ENCODE data around the gene C17orf114.

The C17orf114 gene

DNA sequence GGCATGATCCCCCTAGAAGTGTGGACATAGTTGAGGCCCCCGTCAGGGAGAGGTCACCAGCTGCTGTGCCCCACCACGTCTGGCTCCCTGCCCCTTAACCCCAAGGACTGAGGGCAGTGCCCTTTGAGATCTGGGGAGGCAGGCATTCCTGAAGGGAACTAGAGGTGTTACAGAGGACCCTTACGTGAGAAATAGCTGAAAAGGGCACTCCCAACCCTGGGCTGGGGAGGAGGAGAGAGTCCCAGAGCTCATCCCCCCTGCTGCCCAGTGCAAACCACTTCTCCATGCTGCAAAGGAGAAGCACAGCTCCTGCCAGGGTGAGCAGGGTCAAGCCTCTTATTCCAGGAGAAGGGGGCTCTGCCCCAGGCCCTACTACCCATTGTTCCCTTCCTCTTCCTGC, 20.7 kb upstream of the C17orf114 start:
- FAIRE-seq: no peak

DNA sequence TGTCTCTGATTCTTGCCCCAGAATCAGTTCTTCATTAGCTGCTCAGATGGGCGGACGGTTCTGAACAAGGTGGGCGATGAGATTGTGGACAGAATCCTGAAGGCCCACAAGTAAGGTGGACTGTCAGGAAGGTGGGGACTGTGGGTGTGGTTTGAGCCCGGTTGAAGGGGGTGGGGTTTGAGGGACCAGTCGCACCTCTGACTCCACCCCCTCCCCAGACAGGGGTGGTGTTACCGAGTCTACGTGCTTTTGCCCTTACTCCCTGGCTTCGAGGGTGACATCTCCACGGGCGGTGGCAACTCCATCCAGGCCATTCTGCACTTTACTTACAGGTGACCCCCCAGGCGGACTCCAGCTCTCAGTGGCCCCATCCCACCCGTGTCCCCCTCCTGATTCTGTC, 16.1 kb upstream of the C17orf114 start:
- FAIRE-seq: no peak

DNA sequence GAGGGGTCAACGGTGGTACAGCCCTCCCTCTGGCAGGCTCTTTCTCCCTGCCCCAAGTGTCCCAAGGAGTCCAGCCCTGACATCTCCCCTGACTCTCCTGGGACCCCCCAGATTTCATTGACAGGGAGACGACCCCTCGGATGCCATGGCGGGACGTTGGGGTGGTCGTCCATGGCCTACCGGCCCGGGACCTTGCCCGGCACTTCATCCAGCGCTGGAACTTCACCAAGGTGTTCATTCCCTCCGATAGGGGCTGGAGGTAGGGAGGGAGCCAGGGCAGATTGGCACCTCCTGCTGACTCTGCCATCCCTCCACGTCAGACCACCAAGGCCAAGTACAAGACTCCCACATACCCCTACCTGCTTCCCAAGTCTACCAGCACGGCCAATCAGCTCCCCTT, 14.7 kb upstream of the C17orf114 start:
- FAIRE-seq: no peak

DNA sequence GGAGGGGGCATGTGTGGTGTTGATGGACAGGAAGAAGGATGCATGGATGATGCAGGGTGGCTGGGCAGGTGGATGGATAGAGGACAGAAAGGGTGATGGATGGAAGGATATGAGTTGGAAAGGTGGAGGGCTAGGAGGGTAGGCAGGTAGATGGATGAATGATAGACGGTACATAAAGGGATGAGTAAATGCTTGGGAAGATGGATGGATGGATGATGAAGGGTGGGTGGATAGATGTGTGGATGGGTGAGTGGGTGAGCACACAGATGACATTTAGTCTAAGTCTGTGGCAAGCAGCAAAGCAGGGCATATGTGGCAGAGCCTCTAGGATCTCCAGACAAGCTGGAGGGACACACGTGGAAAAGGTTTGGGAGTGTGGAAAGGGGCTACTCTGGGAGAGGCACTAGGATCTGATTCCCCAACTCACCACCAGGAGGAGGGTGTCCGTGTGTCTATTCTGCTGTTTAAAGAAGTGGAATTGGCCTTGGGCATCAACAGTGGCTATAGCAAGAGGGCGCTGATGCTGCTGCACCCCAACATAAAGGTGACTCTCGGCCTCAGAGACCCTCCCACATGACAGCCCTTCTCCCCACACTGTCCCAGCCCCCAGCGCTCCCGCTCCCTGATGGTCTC, 13.0 kb upstream of the C17orf114 start:
- FAIRE-seq: no peak

DNA sequence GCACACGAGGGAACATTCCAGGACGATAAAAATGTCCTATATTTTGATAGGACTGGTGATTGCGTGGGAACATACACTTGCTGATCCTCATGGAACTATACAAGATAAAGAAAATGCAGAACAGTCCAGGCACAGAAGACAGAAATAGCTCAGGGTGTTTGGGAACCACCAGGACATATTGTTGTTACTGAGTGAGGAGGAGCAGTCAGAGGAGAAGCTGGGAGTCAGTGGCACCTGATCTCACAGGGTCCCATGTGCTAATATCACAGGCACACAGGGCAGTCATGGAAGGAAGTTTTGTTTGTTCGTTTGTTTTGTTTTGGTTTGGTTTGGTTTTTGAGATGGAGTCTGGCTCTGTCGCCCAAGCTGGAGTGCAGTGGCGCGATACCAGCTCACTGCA, 10.6 kb upstream of the C17orf114 start:
- no peak for FAIRE-seq

DNA sequence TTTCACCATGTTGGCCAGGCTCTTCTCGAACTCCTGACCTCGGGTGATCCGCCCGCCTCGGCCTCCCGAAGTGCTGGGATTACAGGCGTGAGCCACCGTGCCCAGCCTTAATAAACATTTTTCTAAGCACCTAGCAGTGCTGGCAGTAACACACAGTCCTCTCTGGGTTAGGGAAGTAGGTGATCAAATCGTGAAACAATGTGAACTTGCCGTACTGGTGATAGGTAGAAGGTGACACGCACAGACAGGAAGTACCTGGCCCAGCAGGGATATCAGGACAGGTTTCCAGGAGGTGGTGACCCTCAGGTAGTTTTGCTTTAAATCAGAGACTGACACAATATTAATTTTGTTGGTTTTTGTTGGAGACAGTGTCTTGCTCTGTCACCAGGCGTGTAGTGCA, 9.3 kb upstream of the C17orf114 start:
- FAIRE-seq: no peak

DNA sequence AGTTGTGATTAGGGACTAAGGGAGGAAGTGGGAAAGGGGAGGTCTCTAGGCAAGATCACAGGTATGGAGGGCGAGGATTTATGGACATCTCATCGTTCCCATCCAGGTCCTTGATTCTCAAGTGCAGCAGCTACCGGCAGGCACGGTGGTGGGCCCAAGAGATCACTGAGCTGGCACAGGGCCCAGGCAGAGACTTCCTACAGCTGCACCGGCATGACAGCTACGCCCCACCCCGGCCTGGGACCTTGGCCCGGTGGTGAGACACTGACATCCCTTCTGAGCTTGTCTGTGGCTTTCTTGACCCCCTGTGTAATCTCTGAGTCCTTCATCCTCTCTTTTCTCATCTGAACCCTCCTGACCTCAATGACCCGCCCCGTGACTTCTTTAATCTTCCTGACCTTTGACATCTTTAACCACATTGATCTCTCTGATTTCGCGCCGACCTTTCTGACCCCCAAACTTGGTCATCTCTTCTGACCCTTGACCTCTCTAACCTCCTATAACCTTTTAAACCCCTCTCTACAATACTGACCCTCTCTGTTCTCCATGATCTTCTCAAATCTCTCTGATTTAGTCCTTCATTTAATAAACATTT, 8.7 kb upstream of the C17orf114 start:
- FAIRE-seq: no peak

DNA sequence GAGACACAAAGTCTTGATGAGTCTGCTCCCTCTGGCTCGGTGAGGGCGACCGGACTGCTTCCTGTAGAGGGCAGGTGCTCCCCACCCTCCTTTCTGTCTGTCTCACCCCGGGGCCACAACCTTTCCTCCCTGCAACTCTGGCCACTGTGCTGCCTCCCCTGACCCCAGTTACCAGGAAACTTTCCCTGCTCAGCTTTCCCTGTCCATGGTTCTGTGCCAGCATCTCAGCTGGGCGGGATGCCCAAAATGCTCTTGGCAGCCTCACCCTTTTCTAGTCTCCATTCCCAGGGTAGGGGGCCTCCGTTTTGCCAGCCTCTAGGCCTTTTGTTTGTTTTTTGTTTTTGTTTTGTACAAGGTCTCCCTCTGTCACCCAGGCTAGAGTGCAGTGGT, 6.2 kb upstream of the C17orf114 start:
- FAIRE-seq: no peak

DNA sequence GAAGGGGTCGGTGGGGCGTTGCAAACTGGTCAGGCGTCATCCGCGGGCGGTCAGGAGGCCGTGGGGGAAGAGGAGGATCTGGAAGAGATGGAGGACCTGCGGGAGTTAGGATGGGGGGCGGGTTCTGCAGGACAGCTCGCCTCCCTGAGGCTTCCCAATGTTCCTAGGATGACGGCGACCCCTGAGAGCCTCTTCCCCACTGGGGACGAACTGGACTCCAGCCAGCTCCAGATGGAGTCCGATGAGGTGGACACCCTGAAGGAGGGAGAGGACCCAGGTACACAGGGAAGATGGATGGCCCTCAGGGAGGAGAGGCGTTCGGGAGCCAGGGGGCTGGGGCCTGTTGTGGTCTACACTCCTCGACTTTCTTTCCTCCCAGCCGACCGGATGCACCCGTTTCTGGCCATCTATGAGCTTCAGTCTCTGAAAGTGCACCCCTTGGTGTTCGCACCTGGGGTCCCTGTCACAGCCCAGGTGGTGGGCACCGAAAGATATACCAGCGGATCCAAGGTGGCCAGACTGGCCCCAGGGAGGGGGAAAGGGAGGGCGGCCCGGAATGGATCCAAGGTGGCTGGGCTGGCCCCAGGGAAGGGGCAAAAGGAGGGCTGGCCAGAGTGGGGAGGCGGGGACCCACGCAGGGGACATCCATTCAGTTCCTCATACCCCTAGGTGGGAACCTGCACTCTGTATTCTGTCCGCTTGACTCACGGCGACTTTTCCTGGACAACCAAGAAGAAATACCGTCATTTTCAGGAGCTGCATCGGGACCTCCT, 5.7 kb upstream of the C17orf114 start:
- FAIRE-seq: no peak

DNA sequence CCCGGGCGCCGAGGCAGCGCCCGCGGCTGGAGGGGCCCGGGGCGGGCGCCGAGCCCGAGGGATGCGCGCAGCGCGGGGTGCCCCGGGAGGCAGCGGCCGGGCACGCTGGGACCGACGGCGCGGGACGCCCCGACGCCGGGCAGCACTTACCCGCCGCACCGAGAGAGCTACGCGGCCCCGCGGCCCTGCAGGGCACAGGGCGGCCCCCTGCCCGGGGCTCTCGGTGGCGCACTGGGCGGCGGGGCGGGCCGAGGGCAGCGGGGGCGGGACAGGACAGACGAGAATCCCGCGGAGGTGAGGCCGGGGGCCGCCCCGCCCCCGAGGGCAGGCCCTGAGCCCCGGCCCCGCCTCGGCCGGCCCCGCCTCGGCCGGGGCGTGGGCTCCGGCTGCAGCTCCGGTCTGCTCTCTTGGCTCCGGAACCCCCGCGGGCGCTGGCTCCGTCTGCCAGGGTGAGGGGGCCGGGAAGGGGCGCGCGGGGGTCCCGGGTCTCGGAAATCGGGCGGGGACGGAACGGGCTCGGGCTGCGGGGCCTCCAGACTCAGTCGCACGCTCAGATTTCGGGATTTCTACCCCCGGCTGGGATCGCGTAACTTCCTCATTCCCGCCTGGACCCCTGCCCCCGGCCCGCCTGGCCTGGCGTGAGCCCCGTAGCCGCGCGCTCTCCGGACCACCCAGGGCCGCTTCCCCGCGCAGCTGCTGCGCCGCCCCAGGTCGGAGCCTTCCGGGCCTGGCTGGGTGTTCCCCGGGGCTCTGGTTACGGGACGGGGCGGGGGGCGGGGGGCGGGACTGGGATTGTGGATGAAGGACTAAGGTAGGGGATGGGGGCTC, 4.9 kb upstream of the C17orf114 start, which contains the start of gene PLD2:
Gene PLD2, plus strand, starts transcription at position 376 of the 828 bp plus-strand sequence. CDS start 621 bp downstream, outside the sequence.
- FAIRE-seq: no peak

DNA sequence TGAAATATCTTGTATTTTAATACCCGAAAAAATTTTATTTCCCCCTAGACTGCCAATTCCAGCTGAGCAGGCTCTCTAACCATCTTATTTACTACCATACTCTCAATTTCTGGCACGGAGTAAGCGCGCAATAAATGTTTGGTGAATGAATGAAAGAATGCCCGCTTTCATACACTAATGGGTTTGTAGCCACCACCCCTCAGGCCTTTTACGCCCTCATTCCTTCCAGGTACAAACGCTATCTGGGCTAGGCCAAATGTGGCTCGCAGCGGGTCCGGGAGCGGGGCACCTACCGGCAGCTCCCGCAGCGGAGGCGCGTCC, 4.3 kb upstream of the C17orf114 start:
- no peak for FAIRE-seq

DNA sequence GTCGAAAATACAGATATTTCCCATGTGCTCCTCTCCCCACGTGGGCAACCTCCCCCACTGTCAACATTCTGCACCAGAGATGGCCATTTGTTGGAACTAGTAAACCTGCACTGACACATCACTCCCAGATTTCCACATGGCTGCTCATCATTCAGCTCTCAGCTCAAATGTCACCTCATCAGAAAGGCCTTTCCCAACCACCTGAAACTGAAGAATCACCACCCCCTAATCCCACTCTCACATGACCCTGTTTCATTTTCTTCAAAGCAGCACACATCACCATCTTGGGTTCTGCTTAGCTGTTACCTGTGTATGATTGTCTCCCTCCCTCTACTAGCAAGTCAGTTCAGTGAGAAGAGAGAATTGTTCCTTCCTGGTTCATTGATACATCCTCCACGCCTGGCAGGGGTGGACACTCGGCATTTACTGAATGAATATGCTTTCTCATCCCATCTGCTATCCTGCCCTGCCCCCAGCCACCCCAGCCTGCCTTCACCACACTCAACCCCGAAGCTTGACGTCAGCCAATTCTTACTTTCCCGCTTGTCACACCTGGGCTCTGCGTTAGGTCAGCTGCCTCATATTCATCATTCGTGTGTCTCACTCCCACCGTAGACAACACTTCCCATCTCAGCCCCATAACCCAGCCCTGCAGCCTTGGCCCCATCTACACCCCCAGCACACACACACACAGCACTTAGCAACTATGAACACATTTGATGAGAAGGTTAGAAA, 1.5 kb downstream of the C17orf114 start:
- no peak for FAIRE-seq

DNA sequence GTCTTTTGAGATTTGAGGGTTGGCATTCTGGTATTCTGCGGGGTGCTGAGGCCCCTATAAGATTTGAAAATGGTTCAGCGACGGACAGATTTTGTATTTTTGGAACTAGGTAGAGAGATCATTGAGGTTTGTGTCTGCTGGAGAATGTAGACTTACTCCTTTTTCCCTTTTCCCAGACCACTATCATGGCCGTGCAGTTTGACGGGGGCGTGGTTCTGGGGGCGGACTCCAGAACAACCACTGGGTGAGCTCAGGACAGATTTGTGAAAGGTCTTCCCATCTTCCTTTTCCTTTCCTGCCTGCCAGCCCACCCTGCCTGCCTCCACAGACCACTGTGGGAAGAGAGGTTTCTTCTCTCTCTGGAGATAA, 5.6 kb downstream of the C17orf114 start:
- no peak for FAIRE-seq

DNA sequence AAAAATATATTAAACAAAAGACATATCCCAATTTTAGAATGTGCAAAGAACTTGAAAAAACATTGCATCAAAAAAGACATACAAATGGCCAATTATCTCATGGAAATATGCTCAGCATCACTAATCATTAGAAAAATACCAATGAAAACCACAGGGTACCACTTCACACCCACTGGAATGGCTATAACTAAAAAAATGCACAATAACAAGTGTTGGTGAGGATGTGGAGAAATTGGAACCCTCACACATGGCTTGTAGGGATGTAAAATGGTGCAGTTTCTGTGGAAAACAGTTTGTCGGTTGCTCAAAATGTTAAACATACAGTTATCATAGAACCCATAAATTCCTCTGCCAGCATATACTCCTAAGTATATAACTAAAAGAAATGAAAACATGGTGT, 7.0 kb downstream of the C17orf114 start:
- no peak for FAIRE-seq

DNA sequence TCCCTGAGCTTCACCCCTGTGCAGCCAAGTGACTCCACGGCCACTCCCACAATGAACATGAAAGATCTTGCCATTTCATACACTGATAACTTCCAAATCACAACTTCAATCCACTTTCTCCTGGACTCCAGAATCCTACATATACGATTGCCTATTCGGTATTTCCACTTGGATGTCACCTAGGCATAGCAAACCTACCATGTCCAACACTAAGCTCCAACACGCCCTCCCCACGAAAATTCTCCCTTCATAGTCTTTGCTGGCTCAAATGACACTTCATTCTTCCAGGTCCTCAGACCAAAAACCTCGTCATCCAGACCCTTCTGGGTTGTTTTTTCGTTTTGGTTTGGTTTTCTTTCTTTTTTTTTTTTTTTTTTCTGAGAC, 11.4 kb downstream of the C17orf114 start:
- no peak for FAIRE-seq

DNA sequence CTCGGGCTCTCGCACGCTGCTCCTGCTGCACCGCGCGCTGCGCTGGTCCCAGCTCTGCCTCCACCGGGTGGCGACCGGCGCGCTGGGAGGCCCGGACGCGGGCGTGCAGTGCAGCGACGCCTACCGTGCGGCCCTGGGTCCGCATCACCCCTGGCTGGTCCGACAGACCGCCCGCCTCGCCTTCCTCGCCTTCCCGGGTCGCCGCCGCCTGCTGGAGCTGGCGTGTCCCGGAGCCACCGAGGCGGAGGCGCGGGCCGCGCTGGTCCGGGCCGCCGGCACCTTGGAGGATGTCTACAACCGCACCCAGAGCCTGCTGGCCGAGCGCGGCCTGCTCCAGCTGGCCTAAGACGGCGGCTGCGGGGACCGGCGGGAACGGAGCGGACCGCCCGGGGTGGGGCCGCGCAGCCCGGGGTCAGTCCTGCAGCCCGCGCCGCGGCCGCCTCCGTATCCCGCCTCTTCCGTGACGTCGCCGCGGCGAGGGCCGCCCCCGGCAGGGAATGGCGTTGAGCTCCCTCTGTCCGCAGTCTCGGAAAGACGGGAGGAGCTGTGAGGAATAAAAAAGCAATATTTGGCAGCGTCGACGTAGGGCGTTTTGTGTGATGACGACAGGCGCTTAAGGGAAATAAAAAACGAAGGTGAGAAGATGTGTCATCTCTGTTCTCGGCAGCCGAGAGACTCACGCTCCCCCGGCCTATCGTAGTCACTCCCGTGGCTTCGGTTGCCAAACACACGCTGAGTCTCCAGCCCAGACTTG, 12.0 kb downstream of the C17orf114 start:
- FAIRE-seq: no peak

DNA sequence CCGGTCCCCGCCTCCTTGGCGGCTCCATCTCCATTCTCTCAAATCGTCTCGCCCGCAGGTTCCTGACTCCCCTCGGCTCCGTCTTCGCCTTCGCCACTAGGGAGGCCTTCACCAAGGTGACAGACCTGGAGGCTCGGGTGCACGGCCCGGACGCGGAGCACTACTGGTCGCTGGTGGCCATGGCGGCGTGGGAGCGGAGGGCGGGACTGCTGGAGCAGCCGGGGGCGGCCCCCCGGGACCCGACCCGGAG, 12.5 kb downstream of the C17orf114 start:
- no peak for FAIRE-seq

DNA sequence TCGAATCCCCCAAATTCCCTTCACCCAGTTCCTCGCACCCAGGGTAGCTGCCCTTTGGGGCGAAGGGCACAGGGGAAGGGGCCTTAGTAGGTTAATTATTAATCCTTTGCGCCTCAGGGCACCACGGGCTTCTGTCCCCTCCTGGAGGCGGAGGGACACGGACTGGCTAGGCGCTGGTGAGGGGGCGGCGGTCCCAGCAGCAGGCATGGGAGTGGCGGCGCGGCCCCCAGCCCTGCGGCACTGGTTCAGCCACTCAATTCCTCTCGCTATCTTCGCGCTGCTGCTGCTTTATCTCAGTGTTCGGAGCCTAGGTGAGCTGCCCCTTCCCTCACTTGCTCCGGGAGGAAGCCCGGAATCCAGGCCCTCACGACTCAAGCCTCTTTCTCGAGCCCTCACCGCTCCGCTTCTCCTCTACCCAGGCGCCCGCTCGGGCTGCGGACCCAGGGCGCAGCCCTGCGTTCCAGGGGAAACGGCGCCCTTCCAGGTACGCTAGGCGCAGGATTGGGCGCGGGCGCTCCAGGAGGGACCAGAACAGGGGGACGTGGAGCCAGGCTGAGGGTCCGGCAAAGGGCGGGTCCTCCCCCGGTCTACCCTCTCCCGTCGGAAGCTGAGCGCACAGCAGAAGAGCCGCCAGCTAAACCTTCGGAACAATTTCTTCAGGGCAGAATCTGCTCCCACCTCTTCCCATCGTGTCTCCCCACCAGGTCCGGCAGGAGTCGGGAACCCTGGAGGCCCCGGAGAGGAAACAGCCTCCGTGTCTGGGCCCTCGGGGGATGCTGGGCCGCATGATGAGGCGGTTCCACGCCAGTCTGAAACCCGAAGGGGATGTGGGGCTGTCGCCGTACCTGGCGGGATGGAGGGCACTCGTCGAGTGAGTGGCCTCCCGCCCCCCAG, 13.1 kb downstream of the C17orf114 start, which contains the start of gene GLTPD2:
Gene GLTPD2, plus strand, starts transcription at position 158 of the 894 bp plus-strand sequence. Its CDS starts 48 bp downstream, at position 206.
- FAIRE-seq: no peak

DNA sequence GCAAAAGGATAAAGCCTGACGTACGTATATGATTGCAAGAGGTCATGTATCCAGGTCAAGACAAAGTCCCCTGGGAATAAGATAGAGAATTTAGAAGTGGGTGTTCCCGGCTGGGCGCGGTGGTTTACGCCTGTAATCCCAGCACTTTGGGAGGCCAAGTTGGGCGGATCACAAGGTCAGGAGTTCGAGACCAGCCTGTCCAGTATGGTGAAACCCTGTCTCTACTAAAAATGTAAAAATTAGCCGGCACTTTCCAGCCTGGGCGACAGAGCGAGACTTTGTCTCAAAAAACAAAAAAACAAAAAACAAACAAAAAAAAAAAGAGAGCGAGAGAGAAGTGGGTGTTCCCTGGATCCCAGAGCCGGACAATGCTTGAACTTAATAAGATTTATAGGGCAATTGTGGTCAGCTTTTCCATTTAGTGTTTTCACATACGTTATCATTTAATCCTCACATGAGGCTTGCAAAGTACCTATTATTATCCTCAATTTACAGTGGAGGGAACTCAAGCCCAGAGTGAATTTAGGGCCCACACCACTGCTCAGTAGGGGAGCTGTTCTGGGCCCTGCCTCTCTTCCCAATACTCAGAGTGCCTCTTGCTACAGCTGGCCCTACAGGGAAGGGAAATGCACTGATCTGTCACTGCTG, 13.8 kb downstream of the C17orf114 start:
- FAIRE-seq: no peak

DNA sequence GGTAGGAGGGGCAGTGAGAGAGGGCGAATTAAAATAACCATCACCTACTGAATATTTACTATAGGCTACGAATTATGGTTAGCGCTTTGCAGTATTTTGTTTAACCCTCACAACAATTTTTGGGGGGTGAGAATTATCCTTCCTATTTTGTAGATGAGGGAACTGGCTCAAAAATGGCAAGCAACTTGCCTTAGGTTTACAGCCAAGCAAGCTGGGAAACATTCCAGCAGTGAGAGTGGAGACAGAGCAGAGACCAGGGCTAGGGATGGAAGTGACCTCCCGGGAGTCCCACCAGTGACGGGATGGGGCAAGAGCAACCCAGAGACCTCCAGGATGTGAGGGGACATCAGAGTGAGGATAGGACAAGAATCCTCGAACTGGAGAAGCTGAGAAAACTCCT, 15.6 kb downstream of the C17orf114 start:
- FAIRE-seq: no peak

DNA sequence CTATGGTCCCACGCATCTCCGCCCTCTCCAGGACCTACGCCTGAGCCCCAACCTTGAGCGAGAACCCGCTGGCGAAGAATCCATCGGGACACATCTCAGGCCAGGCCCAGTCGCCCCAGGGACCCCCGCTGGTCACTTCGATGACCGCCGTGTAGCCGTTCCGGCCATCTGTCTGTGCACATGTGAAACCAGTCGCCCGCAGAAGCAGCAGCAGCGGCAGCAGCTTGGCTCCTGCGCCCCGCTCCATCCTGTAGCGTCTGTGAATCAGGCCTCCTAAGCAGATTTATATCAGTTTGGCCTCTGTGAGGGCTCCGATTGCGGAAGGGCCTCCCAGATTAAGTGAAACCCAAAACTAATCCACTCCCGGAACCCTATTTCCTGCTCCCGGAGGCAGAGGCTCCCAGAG, 16.0 kb downstream of the C17orf114 start, which contains the start of gene VMO1:
Gene VMO1, minus strand, starts transcription at position 259 of the 406 bp plus-strand sequence. Its CDS starts 12 bp downstream, at position 247.
- no peak for FAIRE-seq
